Peyer's patch (tissue), 4 donors: ENCODE data around the gene TPBGL.

Experiments used
- POLR2A ChIP-seq, 2 donors: fragments of 450-650 bp; IDR thresholded peaks; one replicate each; pipeline ENCODE4 v1.5.1; 2017; ENCODE audit warnings: antibody characterized with exemption in 2 of 2, mild to moderate bottlenecking in 2 of 2, moderate library complexity in 2 of 2
- TF ChIP-seq, protein P1 (sequence below), 6 experiments: fragments of 450-650 bp in 4 of 6; fragments of 200-600 bp in 2 of 6; sonication (generic) in 1 of 6; IDR thresholded peaks; one replicate each; pipeline ENCODE4 v1.5.1; 2017 to 2019; ENCODE audit warnings: antibody characterized with exemption in 6 of 6, mild to moderate bottlenecking in 3 of 6, moderate library complexity in 1 of 6

DNA sequence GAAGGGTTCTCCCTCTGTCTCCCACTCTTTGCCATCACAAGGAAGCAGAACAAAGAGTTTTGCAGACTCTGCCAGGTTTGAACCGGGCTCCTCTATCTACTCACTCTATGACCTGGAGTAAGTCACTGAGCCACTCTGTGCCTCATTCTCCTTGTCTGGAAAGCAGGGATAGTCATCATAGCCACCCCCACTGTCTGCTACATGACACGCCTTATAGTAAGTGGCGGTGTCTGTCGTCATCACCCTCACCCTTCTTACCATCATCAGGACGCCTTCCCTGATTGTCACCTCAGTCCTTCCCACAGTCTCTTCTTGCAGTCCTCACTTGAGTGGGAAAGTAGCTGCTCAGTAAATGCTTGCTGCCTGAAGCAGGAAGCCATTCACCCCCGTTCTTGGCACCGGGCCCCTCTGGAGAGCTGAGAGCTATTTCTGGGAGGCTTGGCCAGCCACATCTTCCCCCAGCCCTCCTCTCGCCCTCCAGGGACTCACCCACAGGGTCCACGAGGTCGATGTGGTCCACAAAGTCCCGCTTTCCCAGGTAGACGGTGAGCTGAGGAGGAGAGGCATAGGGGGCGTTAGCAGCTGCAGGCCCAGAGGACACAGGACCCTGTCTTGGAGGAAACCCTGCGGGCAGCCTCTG, 46.4 kb downstream of the TPBGL start:
- TF ChIP-seq, protein P1, sequence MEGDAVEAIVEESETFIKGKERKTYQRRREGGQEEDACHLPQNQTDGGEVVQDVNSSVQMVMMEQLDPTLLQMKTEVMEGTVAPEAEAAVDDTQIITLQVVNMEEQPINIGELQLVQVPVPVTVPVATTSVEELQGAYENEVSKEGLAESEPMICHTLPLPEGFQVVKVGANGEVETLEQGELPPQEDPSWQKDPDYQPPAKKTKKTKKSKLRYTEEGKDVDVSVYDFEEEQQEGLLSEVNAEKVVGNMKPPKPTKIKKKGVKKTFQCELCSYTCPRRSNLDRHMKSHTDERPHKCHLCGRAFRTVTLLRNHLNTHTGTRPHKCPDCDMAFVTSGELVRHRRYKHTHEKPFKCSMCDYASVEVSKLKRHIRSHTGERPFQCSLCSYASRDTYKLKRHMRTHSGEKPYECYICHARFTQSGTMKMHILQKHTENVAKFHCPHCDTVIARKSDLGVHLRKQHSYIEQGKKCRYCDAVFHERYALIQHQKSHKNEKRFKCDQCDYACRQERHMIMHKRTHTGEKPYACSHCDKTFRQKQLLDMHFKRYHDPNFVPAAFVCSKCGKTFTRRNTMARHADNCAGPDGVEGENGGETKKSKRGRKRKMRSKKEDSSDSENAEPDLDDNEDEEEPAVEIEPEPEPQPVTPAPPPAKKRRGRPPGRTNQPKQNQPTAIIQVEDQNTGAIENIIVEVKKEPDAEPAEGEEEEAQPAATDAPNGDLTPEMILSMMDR (IDR thresholded peaks at IDR 0.05): no peak
- no peak for TF ChIP-seq POLR2A (IDR thresholded peaks at IDR 0.05)
